NCI-H2196 treated with DMSO at 0.1 percent for 48 hours (cell line): ENCODE data around the gene TEX38.
"Not testable (repeated sequence)": the region's sequence is repeated elsewhere in the genome, so short reads cannot be mapped to it uniquely, and the experiment has no call there.

ENCODE experiments used
- DNase-seq: peaks from one replicate; lab custom pipeline; 2025; ENCODE audit not compliant: unreplicated experiment; lab: John Stamatoyannopoulos, UW

Gene TEX38

DNA sequence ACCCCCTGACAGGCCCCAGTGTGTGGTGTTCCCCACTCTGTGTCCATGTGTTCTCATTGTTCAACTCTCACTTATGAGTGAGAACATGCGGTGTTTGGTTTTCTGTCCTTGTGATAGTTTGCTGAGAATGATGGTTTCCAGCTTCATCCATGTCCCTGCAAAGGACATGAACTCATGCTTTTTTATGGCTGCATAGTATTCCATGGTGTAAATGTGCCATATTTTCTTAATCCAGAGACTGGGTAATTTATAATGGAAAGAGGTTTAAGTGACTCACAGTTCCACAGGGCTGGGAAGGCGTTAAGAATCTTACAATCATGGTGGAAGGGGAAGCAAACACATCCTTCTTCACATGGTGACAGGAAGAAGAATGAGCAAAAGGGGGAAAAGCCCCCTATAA lies 17.0 kb upstream of the TEX38 start:
- not testable (repeated sequence) for DNase-seq

DNA sequence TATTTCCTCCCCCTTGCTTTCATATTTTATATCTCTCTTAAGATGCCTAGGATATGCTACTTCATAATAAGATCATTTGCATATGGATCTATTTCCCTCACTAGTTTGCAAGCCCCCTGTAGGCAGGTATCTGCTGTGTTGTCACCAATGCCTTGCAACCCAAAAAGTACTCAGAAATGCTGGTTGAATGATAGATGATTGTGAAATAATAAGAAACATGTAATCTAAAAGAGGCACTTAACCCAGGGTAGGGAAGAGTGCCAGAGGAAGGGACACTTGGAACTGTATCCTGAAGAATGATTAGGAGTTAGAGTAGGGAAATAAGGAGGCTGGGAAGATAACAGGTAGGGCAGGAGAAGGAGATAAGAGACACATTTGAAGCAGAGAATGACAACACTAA lies 15.8 kb upstream of the TEX38 start:
- DNase-seq = no peak

DNA sequence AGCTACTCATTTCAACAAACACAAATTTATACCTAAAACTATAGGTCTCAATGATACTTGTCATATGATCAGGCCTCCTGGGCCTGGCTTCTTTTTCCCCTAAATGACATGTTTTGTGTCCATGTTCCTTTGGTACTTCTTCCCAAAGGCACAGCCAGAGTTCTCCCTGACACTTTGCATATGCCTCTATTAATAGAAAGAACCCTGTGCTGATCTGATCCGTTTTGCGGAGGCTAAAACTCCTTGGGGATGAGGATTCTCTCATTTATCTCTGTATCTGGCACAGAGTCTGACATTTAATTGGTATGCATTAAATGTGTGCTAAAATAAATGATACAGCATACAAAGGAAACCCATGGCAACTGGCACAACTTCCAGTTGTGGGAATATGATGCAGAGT lies 15.0 kb upstream of the TEX38 start:
- no peak for DNase-seq

DNA sequence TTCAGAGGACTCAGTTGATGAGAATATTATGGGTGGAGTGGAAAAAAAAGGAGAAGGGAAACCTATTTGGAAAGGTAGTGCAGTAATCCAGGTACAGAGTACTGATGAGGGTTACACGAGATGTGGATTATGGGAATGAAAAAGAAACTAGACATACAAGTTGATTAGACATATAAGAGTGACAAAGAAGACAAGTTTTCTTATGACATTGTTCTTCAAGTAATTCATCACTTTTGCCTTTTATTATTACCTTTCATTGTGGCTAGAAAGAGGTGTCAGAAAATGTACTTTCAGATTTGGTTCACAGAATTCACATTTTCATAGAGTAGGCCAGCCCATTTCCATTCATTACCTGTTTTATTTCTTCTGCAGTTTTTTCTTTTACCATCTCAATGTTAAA lies 13.9 kb upstream of the TEX38 start:
- DNase-seq = no peak

DNA sequence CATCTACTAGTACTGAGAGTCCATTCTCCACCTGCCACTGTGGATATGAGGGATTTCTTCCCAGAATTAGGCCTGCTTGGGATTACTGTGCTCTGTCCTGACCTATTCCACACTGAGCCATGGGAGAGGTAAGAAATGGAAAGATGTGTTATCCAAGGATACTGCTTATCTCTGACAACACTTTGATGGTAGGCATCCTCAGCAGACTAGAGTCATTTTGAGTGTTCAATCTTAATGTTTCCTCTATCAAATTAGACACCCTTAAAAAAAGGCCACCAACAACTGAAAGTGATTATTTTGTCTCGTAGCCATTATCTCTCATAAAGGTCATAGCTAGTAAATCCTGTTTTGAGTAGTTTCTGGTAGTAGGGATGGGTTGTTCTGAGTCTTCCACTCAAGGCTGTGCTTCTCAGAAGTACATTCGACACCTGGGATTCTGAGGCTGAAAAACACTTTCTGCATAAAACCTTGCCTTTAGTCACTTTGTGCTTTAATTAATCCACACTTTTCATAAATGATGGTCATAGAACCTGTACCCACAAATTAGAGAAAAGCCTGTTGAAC lies 12.3 kb upstream of the TEX38 start:
- no peak for DNase-seq

- not testable (repeated sequence) for DNase-seq
Measured at GRCh38 chr1:46660116-46660515, 11.5 kb upstream of the TEX38 start.

DNA sequence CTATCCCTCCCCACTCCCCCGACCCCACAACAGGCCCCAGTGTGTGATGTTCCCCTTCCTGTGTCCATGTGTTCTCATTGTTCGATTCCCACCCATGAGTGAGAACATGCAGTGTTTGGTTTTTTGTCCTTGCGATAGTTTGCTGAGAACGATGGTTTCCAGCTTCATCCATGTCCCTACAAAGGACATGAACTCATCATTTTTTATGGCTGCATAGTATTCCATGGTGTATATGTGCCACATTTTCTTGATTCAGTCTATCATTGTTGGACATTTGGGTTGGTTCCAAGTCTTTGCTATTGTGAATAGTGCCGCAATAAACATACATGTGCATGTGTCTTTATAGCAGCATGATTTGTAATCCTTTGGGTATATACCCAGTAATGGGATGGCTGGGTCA lies 8.7 kb upstream of the TEX38 start:
- DNase-seq = not testable (repeated sequence)

DNA sequence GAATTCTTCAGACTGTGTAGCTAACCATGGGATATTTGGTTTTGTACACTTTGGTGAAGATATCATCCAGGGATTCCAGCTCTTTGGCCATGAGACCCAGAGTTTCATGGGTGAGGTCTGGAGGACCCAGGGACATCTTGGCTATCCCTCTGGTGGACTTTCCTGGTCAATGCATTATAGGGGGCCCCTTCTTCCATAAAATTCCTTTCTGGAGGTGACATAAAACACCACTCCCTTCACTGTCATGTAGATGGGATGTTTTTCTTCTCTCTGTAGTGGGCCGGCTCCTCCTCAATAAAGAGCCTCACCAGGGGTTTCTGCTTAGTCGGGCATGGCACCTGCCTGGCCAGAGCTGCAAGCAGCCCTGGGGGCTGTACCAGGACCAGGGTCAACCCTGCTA lies 5.7 kb upstream of the TEX38 start:
- DNase-seq = no peak

- peak; percentile 71 for DNase-seq
Measured at GRCh38 chr1:46667782-46668760, 3.6 kb upstream of the TEX38 start, which contains the start of gene ATPAF1. ATPAF1 (minus strand) TSS chr1:46668364; CDS start chr1:46668322, 42 bp downstream.

- DNase-seq = no peak
Measured at GRCh38 chr1:46670134-46670533, 1.5 kb upstream of the TEX38 start.

DNA sequence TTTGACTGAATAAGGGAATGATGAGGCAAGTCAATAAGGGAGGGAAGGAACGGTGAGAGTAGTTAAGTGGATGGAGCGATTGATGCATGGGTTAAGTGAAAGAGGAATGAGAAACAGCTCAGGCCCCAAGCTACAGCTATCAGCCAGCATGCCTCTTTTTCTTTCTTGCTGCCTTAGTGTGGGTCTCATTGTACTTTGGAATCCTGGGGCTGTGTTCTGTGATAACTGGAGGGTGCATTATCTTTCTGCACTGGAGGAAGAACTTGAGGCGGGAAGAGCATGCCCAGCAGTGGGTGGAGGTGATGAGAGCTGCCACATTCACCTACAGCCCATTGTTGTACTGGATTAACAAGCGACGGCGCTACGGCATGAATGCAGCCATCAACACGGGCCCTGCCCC lies 1.0 kb downstream of the TEX38 start:
- no peak for DNase-seq

DNA sequence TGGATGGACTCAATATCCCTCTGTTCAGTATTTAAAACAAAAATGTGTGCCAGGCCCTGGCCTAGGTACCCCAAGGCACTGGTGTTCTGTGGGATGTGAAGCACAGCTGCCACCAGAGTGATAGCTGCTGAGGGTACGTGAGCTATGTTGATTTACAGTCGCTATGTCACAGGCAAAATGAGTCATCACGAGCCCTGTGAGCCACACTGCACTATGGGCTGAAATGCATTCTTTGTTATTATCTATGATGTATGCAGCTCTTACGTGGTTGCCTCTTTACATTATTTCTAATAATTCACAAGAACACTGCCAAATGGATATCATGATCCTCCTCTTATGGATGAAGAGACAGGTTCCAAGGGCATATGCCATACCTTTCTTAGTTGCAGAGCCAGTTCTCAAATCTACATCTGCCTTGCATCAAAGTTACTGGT lies 2.1 kb downstream of the TEX38 start:
- no peak for DNase-seq

- DNase-seq = no peak
Measured at GRCh38 chr1:46675549-46676314, 4.1 kb downstream of the TEX38 start.

- no peak for DNase-seq
Measured at GRCh38 chr1:46676531-46676930, 4.9 kb downstream of the TEX38 start.

DNA sequence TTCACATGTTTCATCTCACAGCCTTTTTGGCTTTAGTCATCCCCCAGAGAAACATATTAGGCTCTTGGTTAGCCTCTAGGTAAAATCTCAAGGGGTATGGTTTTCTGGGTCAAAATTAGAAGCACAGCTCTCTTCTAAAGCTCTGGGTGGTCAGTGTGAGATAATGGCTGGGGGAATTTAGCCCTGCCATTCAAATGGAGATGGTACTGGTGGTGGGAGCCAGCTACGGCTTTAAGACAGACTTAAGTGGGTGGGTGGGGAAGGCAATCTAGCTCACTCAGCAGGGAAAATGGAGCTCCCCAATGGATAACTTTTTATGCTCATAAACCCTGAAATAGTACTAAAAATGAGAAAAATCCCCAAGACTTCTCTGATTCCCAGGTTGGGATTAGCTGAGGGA lies 5.7 kb downstream of the TEX38 start:
- no peak for DNase-seq

- DNase-seq = no peak
Measured at GRCh38 chr1:46679789-46680573, 8.3 kb downstream of the TEX38 start.

DNA sequence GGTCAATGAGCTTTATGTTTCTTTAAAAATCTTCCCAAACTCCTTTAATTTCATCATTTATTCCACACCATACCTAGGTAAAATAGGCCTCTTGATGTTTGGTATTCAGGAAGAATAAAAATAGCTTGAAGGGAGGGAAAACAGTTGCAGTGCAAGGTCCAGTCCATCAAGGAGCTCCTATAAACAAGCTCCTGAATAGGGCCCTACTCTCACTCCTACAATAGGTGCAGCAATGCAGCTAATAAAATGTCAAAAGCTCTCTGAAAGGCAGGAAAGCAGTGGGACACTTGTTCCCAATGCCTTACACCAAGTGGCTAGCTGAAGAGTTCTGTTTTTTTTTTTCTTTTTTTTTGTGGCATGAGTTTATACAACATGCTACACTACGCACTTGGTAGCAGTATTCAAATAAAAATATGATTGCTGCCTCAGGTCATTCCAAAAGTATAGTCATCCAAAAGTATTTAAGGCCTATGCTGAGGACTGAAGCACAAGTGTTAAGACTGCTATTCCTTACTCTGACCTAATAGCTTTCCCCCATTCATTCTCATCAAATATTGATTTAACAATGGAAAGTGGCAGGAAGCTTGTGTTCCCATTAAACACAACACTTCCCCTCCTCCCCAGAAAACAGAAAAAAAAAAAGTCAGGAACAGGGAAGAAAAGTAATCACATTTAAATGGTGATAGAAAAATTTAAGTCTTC lies 9.8 kb downstream of the TEX38 start:
- no peak for DNase-seq

DNA sequence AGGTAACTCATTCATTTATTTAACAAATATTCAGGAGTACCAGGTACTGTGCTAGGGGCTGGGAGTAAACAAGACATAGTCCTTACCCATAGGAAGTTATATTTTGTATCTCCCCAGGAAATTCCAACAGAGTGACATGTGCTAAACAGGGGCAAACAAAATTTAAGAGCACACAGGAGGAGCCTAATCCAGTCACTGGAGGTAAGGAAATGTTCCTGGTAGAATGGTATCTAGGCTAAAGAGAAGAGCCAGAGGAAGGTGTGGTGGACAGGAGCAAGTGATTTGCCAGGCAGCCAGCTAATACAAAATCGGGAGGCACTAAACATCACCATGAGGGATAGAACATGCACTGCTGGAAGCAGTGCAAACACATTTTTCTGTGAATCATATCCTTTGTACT lies 10.4 kb downstream of the TEX38 start:
- DNase-seq = no peak

- DNase-seq = no peak
Measured at GRCh38 chr1:46684670-46685069, 13.0 kb downstream of the TEX38 start.

DNA sequence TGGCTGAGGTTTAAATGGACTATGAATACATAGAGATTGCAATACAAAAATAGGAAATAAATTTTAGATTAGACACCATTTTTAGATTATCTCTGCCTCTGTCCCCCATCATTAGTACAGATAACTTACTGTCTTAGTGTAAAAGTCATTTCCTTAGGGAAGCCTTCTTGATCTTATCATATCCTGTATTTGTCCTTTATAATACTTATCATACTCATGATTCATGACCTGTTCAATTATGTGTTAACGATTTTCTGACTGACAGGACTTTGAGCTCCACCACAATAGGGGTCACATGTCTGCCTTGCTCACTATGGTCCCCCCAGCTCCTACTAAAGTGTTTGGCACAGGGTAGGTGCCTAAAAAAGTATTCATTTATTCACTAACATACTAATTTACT lies 14.6 kb downstream of the TEX38 start:
- DNase-seq = no peak
